ENCODE results near the gene KMO.

Gene KMO

GRCh38 chr1:241631674-241632073 is 99.5 kb downstream of the KMO start:
- no peak overlapping the region for H3K27ac ChIP-seq
- TF ChIP-seq, protein P1, sequence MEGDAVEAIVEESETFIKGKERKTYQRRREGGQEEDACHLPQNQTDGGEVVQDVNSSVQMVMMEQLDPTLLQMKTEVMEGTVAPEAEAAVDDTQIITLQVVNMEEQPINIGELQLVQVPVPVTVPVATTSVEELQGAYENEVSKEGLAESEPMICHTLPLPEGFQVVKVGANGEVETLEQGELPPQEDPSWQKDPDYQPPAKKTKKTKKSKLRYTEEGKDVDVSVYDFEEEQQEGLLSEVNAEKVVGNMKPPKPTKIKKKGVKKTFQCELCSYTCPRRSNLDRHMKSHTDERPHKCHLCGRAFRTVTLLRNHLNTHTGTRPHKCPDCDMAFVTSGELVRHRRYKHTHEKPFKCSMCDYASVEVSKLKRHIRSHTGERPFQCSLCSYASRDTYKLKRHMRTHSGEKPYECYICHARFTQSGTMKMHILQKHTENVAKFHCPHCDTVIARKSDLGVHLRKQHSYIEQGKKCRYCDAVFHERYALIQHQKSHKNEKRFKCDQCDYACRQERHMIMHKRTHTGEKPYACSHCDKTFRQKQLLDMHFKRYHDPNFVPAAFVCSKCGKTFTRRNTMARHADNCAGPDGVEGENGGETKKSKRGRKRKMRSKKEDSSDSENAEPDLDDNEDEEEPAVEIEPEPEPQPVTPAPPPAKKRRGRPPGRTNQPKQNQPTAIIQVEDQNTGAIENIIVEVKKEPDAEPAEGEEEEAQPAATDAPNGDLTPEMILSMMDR (IDR thresholded peaks at IDR 0.05), result no peak
- no peak for DNase-seq (ENCODE audit: low spot score)
- no peak overlapping the region for H3K4me3 ChIP-seq

DNA sequence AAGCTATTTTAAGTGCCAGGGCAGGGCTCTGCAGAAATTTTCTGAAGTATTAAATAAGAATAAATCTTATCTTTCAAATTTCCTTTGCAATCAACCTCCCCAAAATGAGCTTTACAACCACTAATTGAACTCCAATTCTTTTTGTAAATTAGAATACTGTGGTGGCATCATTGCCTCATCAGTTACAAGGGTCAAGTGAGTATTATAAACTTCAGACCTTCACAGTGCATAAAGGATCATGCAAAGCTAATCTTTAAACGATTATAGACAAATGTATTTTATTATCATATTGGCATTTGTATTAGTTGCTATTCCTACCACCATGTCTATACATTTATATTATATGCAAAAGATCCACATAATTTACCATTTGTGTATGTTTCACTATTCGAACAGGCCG is 100.8 kb downstream of the KMO start:
- TF ChIP-seq, protein P1 (IDR thresholded peaks at IDR 0.05), result no peak
- DNase-seq (ENCODE audit: low spot score), result no peak
- Histone ChIP-seq H3K27ac (no peak overlapping the region), H3K4me3 (no peak overlapping the region)

- TF ChIP-seq, protein P1 (IDR thresholded peaks at IDR 0.05), result no peak
- H3K27ac ChIP-seq, result no peak overlapping the region
- H3K4me3 ChIP-seq, result no peak overlapping the region
- no peak for DNase-seq (ENCODE audit: low spot score)
Observed at GRCh38 chr1:241635556-241636152, 103.5 kb downstream of the KMO start.

DNA sequence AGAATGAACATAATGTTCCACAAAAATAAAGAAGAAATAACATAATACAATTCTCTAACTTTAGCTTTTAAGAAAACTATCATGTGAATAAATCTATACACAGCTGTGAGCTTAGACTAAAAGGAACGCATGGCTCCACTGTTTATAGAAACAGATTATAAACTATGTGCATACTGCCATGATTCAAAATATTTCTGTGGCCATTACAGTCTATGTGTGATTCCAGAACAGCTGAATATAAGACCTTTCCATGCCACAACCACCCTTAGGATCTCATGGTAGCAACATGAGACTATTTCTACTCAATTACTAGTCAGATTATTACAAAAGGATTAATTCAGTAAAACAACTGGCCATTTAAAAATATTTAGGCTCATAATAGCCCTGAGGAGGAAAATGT is 104.1 kb downstream of the KMO start:
- TF ChIP-seq, protein P1 (IDR thresholded peaks at IDR 0.05), result no peak
- no peak for DNase-seq (ENCODE audit: low spot score)
- Histone ChIP-seq H3K27ac (no peak overlapping the region), H3K4me3 (no peak overlapping the region)

- TF ChIP-seq, protein P1 (IDR thresholded peaks at IDR 0.05), result no peak
Observed at GRCh38 chr1:241637046-241637590, 104.9 kb downstream of the KMO start.

DNA sequence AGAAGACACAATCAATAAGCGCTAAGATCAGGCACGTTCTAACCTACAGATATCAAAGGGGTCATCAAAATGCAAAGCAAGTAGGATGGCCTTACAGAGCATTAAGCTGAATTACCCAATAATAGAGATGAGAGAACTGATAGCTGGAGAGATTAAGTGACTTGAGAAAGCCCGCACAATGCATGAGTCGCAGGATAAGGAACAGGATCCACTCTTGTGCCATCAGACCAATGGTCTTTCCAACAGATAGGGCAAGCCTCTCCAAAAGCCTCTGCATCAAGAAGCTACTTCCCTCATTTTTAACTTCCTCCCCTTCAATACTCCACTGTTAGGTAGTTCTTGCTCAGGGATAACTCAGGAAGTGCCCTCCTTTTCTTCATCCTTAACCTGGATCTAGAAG is 105.4 kb downstream of the KMO start:
- no peak overlapping the region for H3K27ac ChIP-seq
- peak overlapping the region; percentile 97 for H3K4me3 ChIP-seq
- TF ChIP-seq, protein P1 (IDR thresholded peaks at IDR 0.05), result no peak
- no peak for DNase-seq (ENCODE audit: low spot score)

More at GRCh38 chr1:241637046-241637590, 104.9 kb downstream of the KMO start:
- DNase-seq (ENCODE audit: low spot score), result no peak
- H3K4me3 ChIP-seq, result peak overlapping the region; percentile 97
- H3K27ac ChIP-seq, result no peak overlapping the region

DNA sequence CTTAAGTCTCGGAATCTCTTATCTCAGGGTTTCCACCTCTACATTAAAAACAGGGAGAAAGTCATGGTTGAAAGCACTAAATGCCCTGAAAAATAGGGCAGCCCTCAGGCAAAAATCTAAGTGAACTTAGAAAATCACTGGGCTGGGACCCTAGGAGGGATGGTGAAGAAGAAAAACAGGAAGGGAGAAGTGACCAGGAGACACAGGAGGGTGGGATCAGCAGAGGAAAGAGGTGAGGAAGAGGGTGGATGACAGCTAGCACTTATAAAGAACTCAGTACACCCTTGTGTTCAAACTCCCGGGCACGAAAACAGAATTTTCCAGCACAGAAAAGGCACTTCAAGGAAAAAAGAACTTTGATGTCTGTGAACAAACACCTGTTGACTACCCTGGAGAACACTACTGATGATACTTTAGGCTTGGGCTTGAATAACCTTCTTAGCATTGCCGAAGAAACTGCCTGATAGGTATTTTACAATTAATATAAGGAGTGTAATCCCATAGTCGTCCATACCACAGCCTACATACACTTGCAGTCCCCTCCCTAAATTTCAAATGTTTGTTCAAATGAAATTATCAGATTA is 106.0 kb downstream of the KMO start:
- Histone ChIP-seq H3K27ac (no peak overlapping the region), H3K4me3 (peak overlapping the region; percentile 97)
- TF ChIP-seq, protein P1 (IDR thresholded peaks at IDR 0.05), result no peak
- no peak for DNase-seq (ENCODE audit: low spot score)
